Right cardiac atrium (tissue), 5 donors: ENCODE results near the gene PLEKHG4B. TPM values are rescaled to one million over a fixed set of nuclear protein-coding genes. Genes with fewer than 3 reads are reported as not detected.
A peak's percentile ranks its signal among the peaks of the same experiment; 100 is the strongest.

ENCODE experiments used
- ATAC-seq, 2 donors: fragments of 200-7000 bp; cut with Tn5 transposase; one replicate each; pipeline versions ENCODE4 v1.8.0 to v1.9.1; 2020; ENCODE audit warnings: moderate library complexity in 2 of 2, mild to moderate bottlenecking in 1 of 2
- DNase-seq, 3 donors: peaks; one replicate each; pipeline ENCODE4 v3.0.0-alpha.2; 2020
- H3K27ac ChIP-seq: one replicate; pipeline ENCODE4 v1.5.1; 2013; ENCODE audit warnings: mild to moderate bottlenecking, low read length, control low read depth, moderate library complexity
- H3K27me3 ChIP-seq: one replicate; pipeline ENCODE4 v1.6.1; 2013; ENCODE audit not compliant: control insufficient read depth, insufficient read depth
- H3K4me1 ChIP-seq: one replicate; pipeline ENCODE4 v1.6.1; 2013; ENCODE audit warnings: low read length; ENCODE audit not compliant: control insufficient read depth, insufficient read depth
- H3K4me3 ChIP-seq: one replicate; pipeline ENCODE4 v1.5.1; 2013; ENCODE audit warnings: low read length, control low read depth
- H3K9me3 ChIP-seq: one replicate; pipeline ENCODE4 v1.6.1; 2013; ENCODE audit warnings: low read length; ENCODE audit not compliant: control insufficient read depth
- WGBS: extraction: QIAGEN DNeasy Blood & Tissue Kit; methylation state at CpG from one replicate; pipeline ENCODE4 v1.1.7; 2013; 5-methylcytosine and 5-hydroxymethylcytosine counted together
- intact Hi-C, 4 donors: fragments of 100-400 bp; cut with DNase I; formaldehyde crosslinking; loops; one replicate each; pipeline versions ENCODE4 v1.11.0 to v1.14.0; 2022 to 2023
- polyA plus RNA-seq: library from polyadenylated mRNA; stranded (reverse); fragments of 200-250 nt; gene quantifications from one replicate; pipeline ENCODE4 v1.2.3, GENCODE V29; 2013
- total RNA-seq, 4 donors: library from RNA; stranded (reverse); fragmentation: NEBNext Ultra II Directional; extraction: Animal tissue kit (Norgen Biotek cat#: 25700); gene quantifications; one replicate each; pipeline ENCODE4 v1.2.1, GENCODE V29; 2021
- donor health status: healthy with polysubstance abuse.
- donor health status: DM: no; HTN: yes; CAD: no.
- donor health status: DM: no; HTN: no; CAD: no.
- donor health status: DM: no; HTN: yes; CAD: no; lungs with severe emphysema.
- donor health status: DM: yes; HTN: yes; CAD: no.

PLEKHG4B gene
- total and polyA plus RNA-seq, 5 donors: under 0.01 to 0.06 TPM; not detected in 3

- ATAC-seq (no peak), DNase-seq (no peak)
- intact Hi-C loops: no loop called here
- Histone ChIP-seq H3K9me3 (no peaks in the 10 kb centered on the region), H3K4me1 (no peaks in the 10 kb centered on the region), H3K27ac (no peak overlapping the region), H3K27me3 (no peaks in the 10 kb centered on the region), H3K4me3 (no peak overlapping the region)
- 71% methylated on average over 18 of the region's 18 CpGs for WGBS
These were observed 76.2 kb downstream of the PLEKHG4B start for GRCh38 chr5:167982-168660.

GRCh38 chr5:169071-169727, 77.2 kb downstream of the PLEKHG4B start:
- Histone ChIP-seq H3K4me3 (no peak overlapping the region), H3K9me3 (no peaks in the 10 kb centered on the region), H3K27me3 (no peaks in the 10 kb centered on the region), H3K4me1 (no peaks in the 10 kb centered on the region), H3K27ac (no peak overlapping the region)
- intact Hi-C loops: no loop called here
- DNase-seq (peak; percentile 91 to 93 (median 93)), ATAC-seq (peak; percentile 93 to 96)
- WGBS: 36% methylated on average over 32 of the region's 32 CpGs

- H3K27ac ChIP-seq: no peak overlapping the region
- no peak overlapping the region for H3K4me3 ChIP-seq
- no peaks in the 10 kb centered on the region for H3K27me3 ChIP-seq
- intact Hi-C loops: no loop called here
- DNase-seq (no peak), ATAC-seq (no peak)
- no peaks in the 10 kb centered on the region for H3K9me3 ChIP-seq
- WGBS: 40% methylated on average over 12 of the region's 12 CpGs
- H3K4me1 ChIP-seq: no peaks in the 10 kb centered on the region
These were observed 77.7 kb downstream of the PLEKHG4B start for GRCh38 chr5:169728-170094.

- H3K27me3 ChIP-seq: no peaks in the 10 kb centered on the region
- ATAC-seq: peak in 1 of 2 donors; percentile 16
- H3K4me3 ChIP-seq: no peak overlapping the region
- H3K9me3 ChIP-seq: no peaks in the 10 kb centered on the region
- DNase-seq: no peak
- H3K4me1 ChIP-seq: no peaks in the 10 kb centered on the region
- intact Hi-C loops: no loop called here
- 78% methylated on average over 37 of the region's 37 CpGs for WGBS
- no peak overlapping the region for H3K27ac ChIP-seq
These were observed 79.2 kb downstream of the PLEKHG4B start for GRCh38 chr5:170971-171800.

- intact Hi-C loops: no loop called here
- no peak overlapping the region for H3K27ac ChIP-seq
These were observed 79.9 kb downstream of the PLEKHG4B start for GRCh38 chr5:171801-172331.

GRCh38 chr5:172421-172820, 80.5 kb downstream of the PLEKHG4B start:
- 86% methylated on average over 13 of the region's 13 CpGs for WGBS
- H3K27me3 ChIP-seq: no peaks in the 10 kb centered on the region
- no peaks in the 10 kb centered on the region for H3K4me1 ChIP-seq
- intact Hi-C loops: no loop called here
- H3K4me3 ChIP-seq: no peak overlapping the region
- no peaks in the 10 kb centered on the region for H3K9me3 ChIP-seq
- H3K27ac ChIP-seq: no peak overlapping the region
- ATAC-seq (no peak), DNase-seq (no peak)

More at GRCh38 chr5:171801-172331, 79.9 kb downstream of the PLEKHG4B start:
- ATAC-seq (no peak), DNase-seq (no peak)
- H3K4me3 ChIP-seq: no peak overlapping the region
- no peaks in the 10 kb centered on the region for H3K4me1 ChIP-seq
- WGBS: 89% methylated on average over 23 of the region's 23 CpGs
- no peaks in the 10 kb centered on the region for H3K9me3 ChIP-seq
- no peaks in the 10 kb centered on the region for H3K27me3 ChIP-seq

GRCh38 chr5:172841-173251, 80.9 kb downstream of the PLEKHG4B start:
- H3K4me3 ChIP-seq: no peak overlapping the region
- H3K27me3 ChIP-seq: no peaks in the 10 kb centered on the region
- DNase-seq (no peak), ATAC-seq (no peak)
- no peaks in the 10 kb centered on the region for H3K4me1 ChIP-seq
- no peak overlapping the region for H3K27ac ChIP-seq
- intact Hi-C loops: no loop called here
- H3K9me3 ChIP-seq: no peaks in the 10 kb centered on the region
- 78% methylated on average over 17 of the region's 17 CpGs for WGBS

GRCh38 chr5:173392-174290, 81.7 kb downstream of the PLEKHG4B start:
- Histone ChIP-seq H3K27ac (no peak overlapping the region), H3K27me3 (no peaks in the 10 kb centered on the region), H3K9me3 (no peaks in the 10 kb centered on the region), H3K4me1 (no peaks in the 10 kb centered on the region), H3K4me3 (no peak overlapping the region)
- intact Hi-C loops: no loop called here
- no peak for DNase-seq
- no peak for ATAC-seq
- 81% methylated on average over 22 of the region's 22 CpGs for WGBS

GRCh38 chr5:174291-174600, 82.3 kb downstream of the PLEKHG4B start:
- 92% methylated on average over 5 of the region's 5 CpGs for WGBS
- ATAC-seq: no peak
- Histone ChIP-seq H3K9me3 (no peaks in the 10 kb centered on the region), H3K4me1 (no peaks in the 10 kb centered on the region), H3K27ac (no peak overlapping the region), H3K27me3 (no peaks in the 10 kb centered on the region), H3K4me3 (no peak overlapping the region)
- no peak for DNase-seq
- intact Hi-C loops: no loop called here

GRCh38 chr5:174876-175465, 83.0 kb downstream of the PLEKHG4B start:
- H3K4me3 ChIP-seq: no peak overlapping the region
- no peaks in the 10 kb centered on the region for H3K27me3 ChIP-seq
- no peak overlapping the region for H3K27ac ChIP-seq
- no peak for ATAC-seq
- 89% methylated on average over 16 of the region's 16 CpGs for WGBS
- H3K9me3 ChIP-seq: no peaks in the 10 kb centered on the region
- intact Hi-C loops: no loop called here
- no peak for DNase-seq
- no peaks in the 10 kb centered on the region for H3K4me1 ChIP-seq
